ENCODE data around the gene ADIPOR2. TPM values are rescaled to one million over a fixed set of nuclear protein-coding genes. Genes with fewer than 3 reads are reported as not detected.

Gene ADIPOR2
- total RNA-seq, 1 donor from 2014 or later: 22.7 TPM

- no peak overlapping the region for H3K4me3 ChIP-seq (ENCODE audit: low read depth, low read length)
- peak; percentile 87 for TF ChIP-seq CTCF (IDR thresholded peaks at IDR 0.05; ENCODE audit: insufficient read depth, low read length, poor library complexity, severe bottlenecking)
- H3K36me3 ChIP-seq (ENCODE audit: control insufficient read depth, insufficient read depth, low read length): peaks cover 2% of the 10 kb centered on the region
- no peak for DNase-seq (ENCODE audit: low read depth)
- no peaks in the 10 kb centered on the region for H3K27me3 ChIP-seq (ENCODE audit: control insufficient read depth, insufficient read depth, low read length)
These were observed 100.4 kb downstream of the ADIPOR2 start for GRCh38 chr12:1791104-1791841.

GRCh38 chr12:1792406-1792805 is 101.5 kb downstream of the ADIPOR2 start:
- Histone ChIP-seq H3K27me3 (ENCODE audit: control insufficient read depth, insufficient read depth, low read length) (peaks cover 8% of the 10 kb centered on the region), H3K36me3 (ENCODE audit: control insufficient read depth, insufficient read depth, low read length) (peaks cover 2% of the 10 kb centered on the region), H3K4me3 (ENCODE audit: low read depth, low read length) (no peak overlapping the region)
- no peak for DNase-seq (ENCODE audit: low read depth)
- no peak for TF ChIP-seq CTCF (IDR thresholded peaks at IDR 0.05; ENCODE audit: insufficient read depth, low read length, poor library complexity, severe bottlenecking)

GRCh38 chr12:1793426-1794210 is 102.7 kb downstream of the ADIPOR2 start:
- TF ChIP-seq CTCF (IDR thresholded peaks at IDR 0.05; ENCODE audit: insufficient read depth, low read length, poor library complexity, severe bottlenecking): no peak

GRCh38 chr12:1794440-1795090 is 103.7 kb downstream of the ADIPOR2 start:
- Histone ChIP-seq H3K27me3 (ENCODE audit: control insufficient read depth, insufficient read depth, low read length) (peaks cover 8% of the 10 kb centered on the region), H3K4me3 (ENCODE audit: low read depth, low read length) (no peak overlapping the region), H3K36me3 (ENCODE audit: control insufficient read depth, insufficient read depth, low read length) (peaks cover 2% of the 10 kb centered on the region)
- no peak for DNase-seq (ENCODE audit: low read depth)
- no peak for TF ChIP-seq CTCF (IDR thresholded peaks at IDR 0.05; ENCODE audit: insufficient read depth, low read length, poor library complexity, severe bottlenecking)

More at GRCh38 chr12:1793426-1794210, 102.7 kb downstream of the ADIPOR2 start:
- no peak for DNase-seq (ENCODE audit: low read depth)
- Histone ChIP-seq H3K4me3 (ENCODE audit: low read depth, low read length) (no peak overlapping the region), H3K27me3 (ENCODE audit: control insufficient read depth, insufficient read depth, low read length) (peaks cover 8% of the 10 kb centered on the region), H3K36me3 (ENCODE audit: control insufficient read depth, insufficient read depth, low read length) (peaks cover 2% of the 10 kb centered on the region)

GRCh38 chr12:1795221-1795784 is 104.4 kb downstream of the ADIPOR2 start:
- DNase-seq (ENCODE audit: low read depth): no peak
- Histone ChIP-seq H3K36me3 (ENCODE audit: control insufficient read depth, insufficient read depth, low read length) (peaks cover 2% of the 10 kb centered on the region), H3K4me3 (ENCODE audit: low read depth, low read length) (no peak overlapping the region), H3K27me3 (ENCODE audit: control insufficient read depth, insufficient read depth, low read length) (peaks cover 8% of the 10 kb centered on the region)
- no peak for TF ChIP-seq CTCF (IDR thresholded peaks at IDR 0.05; ENCODE audit: insufficient read depth, low read length, poor library complexity, severe bottlenecking)
